Thyroid gland (tissue), 4 donors: ENCODE data around the gene KRT81. TPM values are rescaled to one million over a fixed set of nuclear protein-coding genes. Genes with fewer than 3 reads are reported as not detected.
A peak's percentile ranks its signal among the peaks of the same experiment; 100 is the strongest.
"Not testable (repeated sequence)": the region's sequence is repeated elsewhere in the genome, so short reads cannot be mapped to it uniquely, and the experiment has no call there.

Source experiments
- DNase-seq, 2 donors: peaks; one replicate each; pipeline ENCODE4 v3.0.0-alpha.2; 2019
- H3K27ac ChIP-seq, 3 donors: fragments of 200-600 bp; sonication (generic); 1 replicate in 2 of 3; 2 replicates in 1 of 3; pipeline ENCODE4 v1.5.1; 2016 to 2019; ENCODE audit warnings: mild to moderate bottlenecking in 1 of 3, moderate library complexity in 1 of 3
- H3K27me3 ChIP-seq: fragments of 200-600 bp; sonication (generic); one replicate; pipeline ENCODE4 v1.5.1; 2019
- H3K36me3 ChIP-seq, 2 donors: fragments of 200-600 bp; sonication (generic); one replicate each; pipeline ENCODE4 v1.5.1; 2016 to 2019
- H3K4me1 ChIP-seq, 2 donors: fragments of 200-600 bp; sonication (generic); one replicate each; pipeline ENCODE4 v1.5.1; 2017 to 2019
- H3K4me3 ChIP-seq, 3 donors: fragments of 200-600 bp; sonication (generic); replicated peaks in 1 of 3; 1 replicate in 2 of 3; 2 replicates in 1 of 3; pipeline ENCODE4 v1.5.1; 2016; ENCODE audit warnings: mild to moderate bottlenecking in 1 of 3
- H3K9me3 ChIP-seq: fragments of 200-600 bp; sonication (generic); one replicate; pipeline ENCODE4 v1.5.1; 2017
- CTCF ChIP-seq, 6 experiments: fragments of 200-600 bp in 3 of 6; fragments of 450-650 bp in 3 of 6; sonication (generic) in 3 of 6; IDR thresholded peaks; one replicate each; pipeline ENCODE4 v1.5.1; 2016 to 2019; ENCODE audit warnings: antibody characterized with exemption in 6 of 6, mild to moderate bottlenecking in 2 of 6, inconsistent platforms in 1 of 6, moderate library complexity in 1 of 6
- POLR2A ChIP-seq, 2 donors: fragments of 450-650 bp; IDR thresholded peaks; one replicate each; pipeline ENCODE4 v1.6.1; 2017; ENCODE audit warnings: antibody characterized with exemption in 2 of 2, mild to moderate bottlenecking in 2 of 2, moderate library complexity in 1 of 2
- WGBS, 2 donors: methylation state at CpG; one replicate each; pipeline ENCODE4 v1.1.5; 2017; 5-methylcytosine and 5-hydroxymethylcytosine counted together
- intact Hi-C: fragments of 100-400 bp; cut with DNase I; formaldehyde crosslinking; loops from one replicate; pipeline ENCODE4 v1.15.1; 2023
- total RNA-seq, 4 donors: library from RNA; depleted of rRNA; stranded (reverse); fragments of >200 nt; gene quantifications; one replicate each; pipeline ENCODE4 v1.2.3, GENCODE V29; 2016

Gene KRT81
- total RNA-seq, 4 donors from 2014 or later = 0.11 to 0.71 TPM; not detected in 2

- Histone ChIP-seq H3K27ac (no peak overlapping the region), H3K27me3 (no peaks in the 10 kb centered on the region), H3K9me3 (no peaks in the 10 kb centered on the region), H3K4me3 (no peak overlapping the region), H3K4me1 (peaks cover 6 to 8% of the 10 kb centered on the region in 2 donors), H3K36me3 (no peaks in the 10 kb centered on the region)
- intact Hi-C loops = no loop called here
- TF ChIP-seq POLR2A (IDR thresholded peaks at IDR 0.05) = no peak
- TF ChIP-seq CTCF (IDR thresholded peaks at IDR 0.05) = no peak
- DNase-seq = no peak
- 96 to 100% methylated on average over 3 of the region's 3 CpGs for WGBS, 2 donors
Observed at GRCh38 chr12:52262286-52262685, 29.0 kb downstream of the KRT81 start.

- no peak overlapping the region for H3K27ac ChIP-seq
- intact Hi-C loops = no loop called here
- no peaks in the 10 kb centered on the region for H3K27me3 ChIP-seq
- WGBS, 2 donors = 82 to 90% methylated on average over 1 of the region's 1 CpG
- H3K9me3 ChIP-seq = no peaks in the 10 kb centered on the region
- TF ChIP-seq POLR2A (IDR thresholded peaks at IDR 0.05) (no peak), CTCF (IDR thresholded peaks at IDR 0.05) (no peak)
- no peak overlapping the region for H3K4me3 ChIP-seq
- no peaks in the 10 kb centered on the region for H3K36me3 ChIP-seq
- DNase-seq = no peak
- H3K4me1 ChIP-seq = peaks cover 6 to 8% of the 10 kb centered on the region in 2 donors
Observed at GRCh38 chr12:52261208-52261484, 30.2 kb downstream of the KRT81 start.

- Histone ChIP-seq H3K27ac (no peak overlapping the region), H3K4me3 (no peak overlapping the region), H3K36me3 (no peaks in the 10 kb centered on the region), H3K4me1 (peaks cover 6 to 8% of the 10 kb centered on the region in 2 donors), H3K9me3 (no peaks in the 10 kb centered on the region), H3K27me3 (no peaks in the 10 kb centered on the region)
- no peak for DNase-seq
- intact Hi-C loops = no loop called here
- TF ChIP-seq POLR2A (IDR thresholded peaks at IDR 0.05) (no peak), CTCF (IDR thresholded peaks at IDR 0.05) (no peak)
- WGBS, 2 donors = 86 to 89% methylated on average over 9 of the region's 9 CpGs
Observed at GRCh38 chr12:52260361-52261207, 30.8 kb downstream of the KRT81 start.

GRCh38 chr12:52259657-52260243, 31.6 kb downstream of the KRT81 start:
- DNase-seq = no peak
- Histone ChIP-seq H3K36me3 (no peaks in the 10 kb centered on the region), H3K27ac (no peak overlapping the region), H3K4me1 (peaks cover 6 to 8% of the 10 kb centered on the region in 2 donors), H3K9me3 (no peaks in the 10 kb centered on the region), H3K4me3 (no peak overlapping the region), H3K27me3 (no peaks in the 10 kb centered on the region)
- 84 to 89% methylated on average over 6 of the region's 6 CpGs for WGBS, 2 donors
- TF ChIP-seq CTCF (IDR thresholded peaks at IDR 0.05) (no peak), POLR2A (IDR thresholded peaks at IDR 0.05) (no peak)
- intact Hi-C loops = no loop called here

GRCh38 chr12:52258335-52258901, 32.9 kb downstream of the KRT81 start:
- Histone ChIP-seq H3K27me3 (no peaks in the 10 kb centered on the region), H3K4me1 (peaks cover 6 to 8% of the 10 kb centered on the region in 2 donors), H3K27ac (no peak overlapping the region), H3K36me3 (no peaks in the 10 kb centered on the region), H3K9me3 (no peaks in the 10 kb centered on the region), H3K4me3 (no peak overlapping the region)
- WGBS, 2 donors = 13 to 48% methylated on average over 6 to 47 of the region's 72 CpGs
- DNase-seq = peak; percentile 38 to 49
- TF ChIP-seq CTCF (IDR thresholded peaks at IDR 0.05) (no peak), POLR2A (IDR thresholded peaks at IDR 0.05) (no peak)
- intact Hi-C loops = no loop called here

GRCh38 chr12:52257922-52258321, 33.4 kb downstream of the KRT81 start:
- DNase-seq, H3K27ac ChIP-seq, H3K4me1 ChIP-seq, H3K36me3 ChIP-seq, intact Hi-C loops, H3K27me3 ChIP-seq, H3K4me3 ChIP-seq, H3K9me3 ChIP-seq: not testable (repeated sequence)
- WGBS, 2 donors = 60 to 77% methylated on average over 5 to 12 of the region's 13 CpGs
